PFSK-1 (cell line): ENCODE data around the gene RYR1.

Experiments used
- FOXP2 ChIP-seq: optimal IDR thresholded peaks from 2 replicates; pipeline ENCODE3; 2011; ENCODE audit warnings: borderline replicate concordance, control low read depth, inconsistent platforms; ENCODE audit not compliant: insufficient read depth; ENCODE audit errors: extremely low read length, extremely low read depth
- POLR2AphosphoS5 ChIP-seq: IDR thresholded peaks from 2 replicates; pipeline ENCODE4 v1.6.1; 2012; ENCODE audit warnings: low read depth, mild to moderate bottlenecking, control low read depth, low read length, moderate library complexity
- REST ChIP-seq, 2 experiments: IDR thresholded peaks; 2 replicates each; pipeline versions ENCODE4 v1.6.1 to v1.8.0; 2011 to 2012; ENCODE audit warnings: low read depth in 2 of 2, low read length in 2 of 2, control low read depth in 1 of 2, inconsistent platforms in 1 of 2, mild to moderate bottlenecking in 1 of 2, moderate library complexity in 1 of 2; ENCODE audit not compliant: insufficient read depth in 1 of 2
- SIN3A ChIP-seq: IDR thresholded peaks from 2 replicates; pipeline ENCODE4 v1.6.1; 2012; ENCODE audit warnings: mild to moderate bottlenecking, low read length, moderate library complexity, borderline replicate concordance; ENCODE audit not compliant: insufficient read depth
- TAF1 ChIP-seq: IDR thresholded peaks from 2 replicates; pipeline ENCODE4 v1.6.1; 2012; ENCODE audit warnings: low read length, control low read depth, borderline replicate concordance; ENCODE audit not compliant: insufficient read depth

Gene RYR1

GRCh38 chr19:38515896-38516295, 82.4 kb downstream of the RYR1 start:
- TF ChIP-seq REST (IDR thresholded peaks at IDR 0.05; ENCODE audit: insufficient read depth in 1 of 2, low read depth in 2 of 2, low read length in 2 of 2) (no peak), TAF1 (no peak), FOXP2 (no peak), SIN3A (no peak), POLR2AphosphoS5 (no peak)

GRCh38 chr19:38516802-38517201, 83.3 kb downstream of the RYR1 start:
- TF ChIP-seq REST (IDR thresholded peaks at IDR 0.05; ENCODE audit: insufficient read depth in 1 of 2, low read depth in 2 of 2, low read length in 2 of 2) (no peak), SIN3A (no peak), POLR2AphosphoS5 (no peak), FOXP2 (no peak), TAF1 (no peak)

- TF ChIP-seq REST (IDR thresholded peaks at IDR 0.05; ENCODE audit: insufficient read depth in 1 of 2, low read depth in 2 of 2, low read length in 2 of 2) (no peak), POLR2AphosphoS5 (no peak), TAF1 (no peak), SIN3A (no peak), FOXP2 (no peak)
These were observed 83.8 kb downstream of the RYR1 start for GRCh38 chr19:38517321-38517720.

GRCh38 chr19:38519168-38519567, 85.7 kb downstream of the RYR1 start:
- TF ChIP-seq TAF1, result no peak
- TF ChIP-seq POLR2AphosphoS5, result no peak
- TF ChIP-seq SIN3A, result no peak
- TF ChIP-seq FOXP2, result no peak
- TF ChIP-seq REST (IDR thresholded peaks at IDR 0.05; ENCODE audit: insufficient read depth in 1 of 2, low read depth in 2 of 2, low read length in 2 of 2), result no peak

GRCh38 chr19:38519988-38520387, 86.5 kb downstream of the RYR1 start:
- TF ChIP-seq REST (IDR thresholded peaks at IDR 0.05; ENCODE audit: insufficient read depth in 1 of 2, low read depth in 2 of 2, low read length in 2 of 2) (no peak), SIN3A (no peak), TAF1 (no peak), FOXP2 (no peak), POLR2AphosphoS5 (no peak)
